Panc1 (cell line): ENCODE results near the gene SHC3. TPM values are rescaled to one million over a fixed set of nuclear protein-coding genes. Genes with fewer than 3 reads are reported as not detected.

Experiments
- ATAC-seq: fragments of 200-7000 bp; cut with Tn5 transposase; 2 replicates; pipeline ENCODE4 v1.9.1; 2020; ENCODE audit warnings: mild to moderate bottlenecking, moderate library complexity
- BruUV-seq: library from RNA; stranded (reverse); fragments of 400-500 nt; replicated peaks from 2 replicates; lab custom pipeline; 2021; lab: Mats Ljungman, UMichigan
- CTCF ChIA-PET: fragments of 300-600 bp; sonication (Branson Sonifier 250); formaldehyde crosslinking; loops from one replicate; lab custom pipeline; 2022; ENCODE audit warnings: antibody characterized with exemption; lab: Charles Lee
- POLR2A ChIA-PET: fragments of 300-600 bp; sonication (Branson Sonifier 250); formaldehyde crosslinking; loops from one replicate; lab custom pipeline; 2022; ENCODE audit warnings: antibody characterized with exemption; lab: Charles Lee
- DNase-seq: peaks from one replicate; pipeline ENCODE4 v3.0.0-alpha.2; 2010; ENCODE audit warnings: low read depth, low spot score
- H3K27ac ChIP-seq: 2 replicates; pipeline ENCODE4 v1.5.1; 2011; ENCODE audit warnings: mild to moderate bottlenecking, low read length, inconsistent platforms
- H3K27me3 ChIP-seq: fragments of 200-500 bp; sonication (Bioruptor generic); 2 replicates; pipeline ENCODE4 v1.6.0; 2014; ENCODE audit warnings: low read length, inconsistent platforms; ENCODE audit not compliant: control insufficient read depth, insufficient read depth
- H3K36me3 ChIP-seq: fragments of 200-500 bp; sonication (Bioruptor generic); 2 replicates; pipeline ENCODE4 v1.5.1; 2014; ENCODE audit warnings: inconsistent platforms, mild to moderate bottlenecking, low read length, moderate library complexity; ENCODE audit not compliant: control insufficient read depth, insufficient read depth
- H3K4me1 ChIP-seq: 2 replicates; pipeline ENCODE4 v1.5.1; 2011; ENCODE audit warnings: inconsistent platforms, mild to moderate bottlenecking, low read length, moderate library complexity; ENCODE audit not compliant: control insufficient read depth, insufficient read depth
- H3K4me3 ChIP-seq, 2 experiments: 2 replicates each; pipeline ENCODE4 v1.5.1; 2011 to 2012; ENCODE audit warnings: low read depth in 2 of 2, low read length in 2 of 2, mild to moderate bottlenecking in 2 of 2, inconsistent platforms in 1 of 2, moderate library complexity in 1 of 2
- H3K9me3 ChIP-seq: fragments of 200-500 bp; sonication (Bioruptor generic); 2 replicates; pipeline ENCODE4 v1.5.1; 2014; ENCODE audit warnings: low read depth, mild to moderate bottlenecking, inconsistent platforms, low read length, moderate library complexity; ENCODE audit not compliant: control insufficient read depth, insufficient read depth
- POLR2AphosphoS5 ChIP-seq: IDR thresholded peaks from 2 replicates; pipeline ENCODE4 v1.6.1; 2012; ENCODE audit warnings: mild to moderate bottlenecking, low read depth, low read length, moderate library complexity
- SIN3A ChIP-seq: IDR thresholded peaks from 2 replicates; pipeline ENCODE4 v1.6.1; 2012; ENCODE audit warnings: low read depth, mild to moderate bottlenecking, low read length, moderate library complexity, borderline replicate concordance; ENCODE audit not compliant: insufficient read depth
- TCF7L2 ChIP-seq: IDR thresholded peaks from 2 replicates; pipeline ENCODE4 v1.6.1; 2011; ENCODE audit warnings: mild to moderate bottlenecking, low read depth, low read length, inconsistent platforms
- in situ Hi-C: cut with HindIII; loops from 2 replicates; pipeline ENCODE4 v1.10.0; 2016; ENCODE audit warnings: low sequenced_read_pairs, low pct_unique_long_range_greater_than_20kb
- intact Hi-C: fragments of 100-400 bp; cut with micrococcal nuclease; formaldehyde crosslinking; loops from one replicate; pipeline ENCODE4 v1.10.0; 2022; ENCODE audit not compliant: unreplicated experiment
- total RNA-seq: library from RNA; stranded (reverse); gene quantifications from one replicate; pipeline ENCODE4 v1.2.1, GENCODE V29; 2021; ENCODE audit not compliant: unreplicated experiment
- TF ChIP-seq, protein P1 (sequence below), 2 experiments: IDR thresholded peaks; 2 replicates each; pipeline ENCODE4 v1.6.1; 2011 to 2012; ENCODE audit warnings: low read depth in 2 of 2, control low read depth in 1 of 2, low read length in 1 of 2, mild to moderate bottlenecking in 1 of 2, moderate library complexity in 1 of 2; ENCODE audit not compliant: insufficient read depth in 1 of 2
- TF ChIP-seq, protein P2 (sequence below): fragments of 450-650 bp; IDR thresholded peaks from 2 replicates; pipeline ENCODE4 v1.5.1; 2017; ENCODE audit warnings: mild to moderate bottlenecking

The SHC3 gene
- total RNA-seq, 1 experiment from 2014 or later: 1.7 TPM

- ATAC-seq: peak; percentile 93
- BruUV-seq: no TSS peak
- CTCF ChIA-PET: interaction anchor here (0.6 kb wide), 1 partner anchor 9 kb away, joined by 4 read pairs; no protein-coding TSS in a partner anchor
- intact Hi-C loops: loop anchor here (2.0 to 5.0 kb wide), 2 partner anchors 408 to 1049 kb away; no protein-coding TSS in a partner anchor
- Histone ChIP-seq H3K27ac (no peak overlapping the region), H3K4me1 (no peaks in the 10 kb centered on the region), H3K27me3 (no peaks in the 10 kb centered on the region), H3K36me3 (no peaks in the 10 kb centered on the region), H3K9me3 (no peaks in the 10 kb centered on the region), H3K4me3 (no peak overlapping the region)
- TF ChIP-seq TCF7L2 (no peak), POLR2AphosphoS5 (no peak), SIN3A (no peak)
- TF ChIP-seq, protein P1, sequence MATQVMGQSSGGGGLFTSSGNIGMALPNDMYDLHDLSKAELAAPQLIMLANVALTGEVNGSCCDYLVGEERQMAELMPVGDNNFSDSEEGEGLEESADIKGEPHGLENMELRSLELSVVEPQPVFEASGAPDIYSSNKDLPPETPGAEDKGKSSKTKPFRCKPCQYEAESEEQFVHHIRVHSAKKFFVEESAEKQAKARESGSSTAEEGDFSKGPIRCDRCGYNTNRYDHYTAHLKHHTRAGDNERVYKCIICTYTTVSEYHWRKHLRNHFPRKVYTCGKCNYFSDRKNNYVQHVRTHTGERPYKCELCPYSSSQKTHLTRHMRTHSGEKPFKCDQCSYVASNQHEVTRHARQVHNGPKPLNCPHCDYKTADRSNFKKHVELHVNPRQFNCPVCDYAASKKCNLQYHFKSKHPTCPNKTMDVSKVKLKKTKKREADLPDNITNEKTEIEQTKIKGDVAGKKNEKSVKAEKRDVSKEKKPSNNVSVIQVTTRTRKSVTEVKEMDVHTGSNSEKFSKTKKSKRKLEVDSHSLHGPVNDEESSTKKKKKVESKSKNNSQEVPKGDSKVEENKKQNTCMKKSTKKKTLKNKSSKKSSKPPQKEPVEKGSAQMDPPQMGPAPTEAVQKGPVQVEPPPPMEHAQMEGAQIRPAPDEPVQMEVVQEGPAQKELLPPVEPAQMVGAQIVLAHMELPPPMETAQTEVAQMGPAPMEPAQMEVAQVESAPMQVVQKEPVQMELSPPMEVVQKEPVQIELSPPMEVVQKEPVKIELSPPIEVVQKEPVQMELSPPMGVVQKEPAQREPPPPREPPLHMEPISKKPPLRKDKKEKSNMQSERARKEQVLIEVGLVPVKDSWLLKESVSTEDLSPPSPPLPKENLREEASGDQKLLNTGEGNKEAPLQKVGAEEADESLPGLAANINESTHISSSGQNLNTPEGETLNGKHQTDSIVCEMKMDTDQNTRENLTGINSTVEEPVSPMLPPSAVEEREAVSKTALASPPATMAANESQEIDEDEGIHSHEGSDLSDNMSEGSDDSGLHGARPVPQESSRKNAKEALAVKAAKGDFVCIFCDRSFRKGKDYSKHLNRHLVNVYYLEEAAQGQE (IDR thresholded peaks at IDR 0.05; ENCODE audit: insufficient read depth in 1 of 2, low read depth in 2 of 2, low read length in 1 of 2): no peak
- TF ChIP-seq, protein P2, sequence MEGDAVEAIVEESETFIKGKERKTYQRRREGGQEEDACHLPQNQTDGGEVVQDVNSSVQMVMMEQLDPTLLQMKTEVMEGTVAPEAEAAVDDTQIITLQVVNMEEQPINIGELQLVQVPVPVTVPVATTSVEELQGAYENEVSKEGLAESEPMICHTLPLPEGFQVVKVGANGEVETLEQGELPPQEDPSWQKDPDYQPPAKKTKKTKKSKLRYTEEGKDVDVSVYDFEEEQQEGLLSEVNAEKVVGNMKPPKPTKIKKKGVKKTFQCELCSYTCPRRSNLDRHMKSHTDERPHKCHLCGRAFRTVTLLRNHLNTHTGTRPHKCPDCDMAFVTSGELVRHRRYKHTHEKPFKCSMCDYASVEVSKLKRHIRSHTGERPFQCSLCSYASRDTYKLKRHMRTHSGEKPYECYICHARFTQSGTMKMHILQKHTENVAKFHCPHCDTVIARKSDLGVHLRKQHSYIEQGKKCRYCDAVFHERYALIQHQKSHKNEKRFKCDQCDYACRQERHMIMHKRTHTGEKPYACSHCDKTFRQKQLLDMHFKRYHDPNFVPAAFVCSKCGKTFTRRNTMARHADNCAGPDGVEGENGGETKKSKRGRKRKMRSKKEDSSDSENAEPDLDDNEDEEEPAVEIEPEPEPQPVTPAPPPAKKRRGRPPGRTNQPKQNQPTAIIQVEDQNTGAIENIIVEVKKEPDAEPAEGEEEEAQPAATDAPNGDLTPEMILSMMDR: peak; percentile 80
- POLR2A ChIA-PET: no interaction called here
- in situ Hi-C loops: no loop called here
- no peak for DNase-seq
Observed at GRCh38 chr9:89000973-89001916, 177.4 kb downstream of the SHC3 start.

DNA sequence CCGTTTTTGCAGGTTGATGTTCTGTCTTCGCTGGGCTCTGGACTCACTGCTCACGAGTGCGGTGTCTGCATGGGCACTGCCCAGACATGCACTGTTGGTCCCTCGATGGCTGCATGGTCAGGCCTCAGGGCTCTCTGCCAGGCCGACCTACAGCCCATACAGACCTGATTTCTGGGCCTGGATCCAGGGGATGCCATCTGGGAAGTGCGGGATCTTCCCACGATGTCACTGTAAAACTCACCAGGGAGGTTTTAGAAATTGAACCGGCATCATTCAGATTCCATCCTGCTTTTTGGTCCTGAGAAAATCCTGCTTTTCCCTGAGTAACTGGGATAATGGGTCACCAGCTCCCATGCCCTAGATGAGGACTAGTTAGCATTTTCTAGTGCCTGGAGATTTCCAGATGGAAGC is 178.2 kb downstream of the SHC3 start:
- Histone ChIP-seq H3K9me3 (no peaks in the 10 kb centered on the region), H3K36me3 (no peaks in the 10 kb centered on the region), H3K4me1 (no peaks in the 10 kb centered on the region), H3K4me3 (no peak overlapping the region), H3K27ac (no peak overlapping the region), H3K27me3 (no peaks in the 10 kb centered on the region)
- BruUV-seq: no TSS peak
- ATAC-seq (peak; percentile 42; the same call in 1 of the 2 replicates), DNase-seq (no peak)
- intact Hi-C loops: loop anchor here (2.0 to 5.0 kb wide), 2 partner anchors 408 to 1048 kb away; no protein-coding TSS in a partner anchor
- ChIA-PET CTCF (no interaction called here), POLR2A (interaction anchor here (0.5 kb wide), 1 partner anchor 108 kb away, joined by 3 read pairs; no protein-coding TSS in a partner anchor)
- in situ Hi-C loops: no loop called here
- TF ChIP-seq, protein P1 (IDR thresholded peaks at IDR 0.05; ENCODE audit: insufficient read depth in 1 of 2, low read depth in 2 of 2, low read length in 1 of 2): no peak
- TF ChIP-seq, protein P2: no peak
- TF ChIP-seq TCF7L2 (no peak), SIN3A (no peak), POLR2AphosphoS5 (no peak)
